ENCODE data around the gene ZNF891.

DNA sequence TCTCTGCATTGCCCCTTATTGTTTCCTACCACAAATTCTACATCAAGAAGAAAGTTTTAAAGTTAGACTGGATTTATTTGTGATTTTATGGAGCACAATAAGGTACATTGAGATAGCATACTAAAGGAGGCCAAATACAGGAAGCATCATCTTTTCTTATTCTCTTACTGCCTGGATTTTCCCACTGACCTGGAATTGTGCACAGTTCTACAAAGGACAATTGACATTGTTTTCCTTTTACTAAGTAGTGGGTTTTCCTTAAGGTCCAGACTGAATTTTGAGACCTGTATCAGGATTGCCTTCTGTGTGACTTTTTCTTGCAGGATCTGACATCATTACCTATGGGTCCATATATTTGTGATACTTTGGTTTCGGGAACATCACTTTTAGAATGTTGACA is 68.1 kb downstream of the ZNF891 start:
- TF ChIP-seq TAF1 (IDR thresholded peaks at IDR 0.05; ENCODE audit: low read depth, low read length): no peak
- TF ChIP-seq, protein P1, sequence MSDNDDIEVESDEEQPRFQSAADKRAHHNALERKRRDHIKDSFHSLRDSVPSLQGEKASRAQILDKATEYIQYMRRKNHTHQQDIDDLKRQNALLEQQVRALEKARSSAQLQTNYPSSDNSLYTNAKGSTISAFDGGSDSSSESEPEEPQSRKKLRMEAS (IDR thresholded peaks at IDR 0.05): no peak
